ENCODE data around the gene ROGDI.

Gene ROGDI

GRCh38 chr16:4801962-4802658 is at the start of gene ROGDI:
TSS of gene ROGDI (minus strand) at chr16:4802633. CDS start at chr16:4802571, 62 bp downstream.
- peaks cover 0 to 40% (median 24%) of the 10 kb centered on the region in 5 donors for H3K36me3 ChIP-seq (ENCODE audit: control insufficient read depth in 5 of 5, insufficient read depth in 5 of 5, low read length in 5 of 5)

GRCh38 chr16:4850211-4850610 is 47.8 kb upstream of the ROGDI start:
- Histone ChIP-seq H3K27me3 (ENCODE audit: control insufficient read depth in 5 of 5, insufficient read depth in 4 of 5, low read length in 5 of 5) (no peaks in the 10 kb centered on the region), H3K9me3 (ENCODE audit: control insufficient read depth in 5 of 5, low read length in 5 of 5) (no peaks in the 10 kb centered on the region), H3K4me1 (ENCODE audit: control insufficient read depth in 5 of 5, insufficient read depth in 5 of 5, low read length in 5 of 5) (peaks cover 7 to 63% (median 59%) of the 10 kb centered on the region in 5 donors), H3K27ac (ENCODE audit: low read depth, low read length) (peak overlapping the region; percentile 43), H3K9ac (ENCODE audit: low read length in 5 of 5) (peak overlapping the region in 4 of 5 donors; percentile 20 to 69 (median 46)), H3K4me3 (ENCODE audit: low read depth in 1 of 5, low read length in 5 of 5) (peak overlapping the region in 2 of 5 donors; percentile 37 to 40), H3K36me3 (ENCODE audit: control insufficient read depth in 5 of 5, insufficient read depth in 5 of 5, low read length in 5 of 5) (peaks cover 3 to 22% (median 15%) of the 10 kb centered on the region in 5 donors)

More at GRCh38 chr16:4801962-4802658, at the start of gene ROGDI:
- Histone ChIP-seq H3K9me3 (ENCODE audit: control insufficient read depth in 5 of 5, low read length in 5 of 5) (no peaks in the 10 kb centered on the region), H3K4me3 (ENCODE audit: low read depth in 1 of 5, low read length in 5 of 5) (peak within 1 kb of the TSS; percentile 67 to 85 (median 76)), H3K27ac (ENCODE audit: low read depth, low read length) (peak within 1 kb of the TSS; percentile 54), H3K4me1 (ENCODE audit: control insufficient read depth in 5 of 5, insufficient read depth in 5 of 5, low read length in 5 of 5) (peaks cover 0 to 33% (median 18%) of the 10 kb centered on the region in 5 donors), H3K9ac (ENCODE audit: low read length in 5 of 5) (peak within 1 kb of the TSS in 4 of 5 donors; percentile 58 to 76 (median 68)), H3K27me3 (ENCODE audit: control insufficient read depth in 5 of 5, insufficient read depth in 4 of 5, low read length in 5 of 5) (no peaks in the 10 kb centered on the region)

- peak overlapping the region; percentile 96 for H3K27ac ChIP-seq (ENCODE audit: low read depth, low read length)
- peaks cover 7 to 66% (median 59%) of the 10 kb centered on the region in 5 donors for H3K4me1 ChIP-seq (ENCODE audit: control insufficient read depth in 5 of 5, insufficient read depth in 5 of 5, low read length in 5 of 5)
- H3K36me3 ChIP-seq (ENCODE audit: control insufficient read depth in 5 of 5, insufficient read depth in 5 of 5, low read length in 5 of 5) = peaks cover 7 to 22% (median 18%) of the 10 kb centered on the region in 5 donors
- no peaks in the 10 kb centered on the region for H3K27me3 ChIP-seq (ENCODE audit: control insufficient read depth in 5 of 5, insufficient read depth in 4 of 5, low read length in 5 of 5)
- peak overlapping the region; percentile 44 to 97 (median 90) for H3K9ac ChIP-seq (ENCODE audit: low read length in 5 of 5)
- no peaks in the 10 kb centered on the region for H3K9me3 ChIP-seq (ENCODE audit: control insufficient read depth in 5 of 5, low read length in 5 of 5)
- peak overlapping the region; percentile 80 to 89 (median 82) for H3K4me3 ChIP-seq (ENCODE audit: low read depth in 1 of 5, low read length in 5 of 5)
Observed at GRCh38 chr16:4847774-4848587, 45.5 kb upstream of the ROGDI start.

GRCh38 chr16:4846901-4847773 is 44.7 kb upstream of the ROGDI start, which contains the start of the genes GLYR1 and UBN1:
TSS of gene GLYR1 (minus strand) at chr16:4847288. CDS start at chr16:4847265, 23 bp downstream.
TSS of gene UBN1 (plus strand) at chr16:4847481. CDS start at chr16:4852918, 5,437 bp downstream.
- Histone ChIP-seq H3K9me3 (ENCODE audit: control insufficient read depth in 5 of 5, low read length in 5 of 5) (no peaks in the 10 kb centered on the region), H3K27me3 (ENCODE audit: control insufficient read depth in 5 of 5, insufficient read depth in 4 of 5, low read length in 5 of 5) (no peaks in the 10 kb centered on the region), H3K9ac (ENCODE audit: low read length in 5 of 5) (peak within 1 kb of the TSS; percentile 81 to 97 (median 96)), H3K4me1 (ENCODE audit: control insufficient read depth in 5 of 5, insufficient read depth in 5 of 5, low read length in 5 of 5) (peaks cover 7 to 57% (median 51%) of the 10 kb centered on the region in 5 donors), H3K27ac (ENCODE audit: low read depth, low read length) (peak within 1 kb of the TSS; percentile 96), H3K36me3 (ENCODE audit: control insufficient read depth in 5 of 5, insufficient read depth in 5 of 5, low read length in 5 of 5) (peaks cover 7 to 25% (median 24%) of the 10 kb centered on the region in 5 donors), H3K4me3 (ENCODE audit: low read depth in 1 of 5, low read length in 5 of 5) (peak within 1 kb of the TSS; percentile 81 to 89 (median 82))

- peaks cover 7 to 51% (median 47%) of the 10 kb centered on the region in 5 donors for H3K4me1 ChIP-seq (ENCODE audit: control insufficient read depth in 5 of 5, insufficient read depth in 5 of 5, low read length in 5 of 5)
- H3K4me3 ChIP-seq (ENCODE audit: low read depth in 1 of 5, low read length in 5 of 5) = peak overlapping the region; percentile 81 to 89 (median 82)
Observed at GRCh38 chr16:4846503-4846900, 44.1 kb upstream of the ROGDI start.

GRCh38 chr16:4840984-4841383 is 38.6 kb upstream of the ROGDI start:
- Histone ChIP-seq H3K9ac (ENCODE audit: low read length in 5 of 5) (no peak overlapping the region), H3K4me1 (ENCODE audit: control insufficient read depth in 5 of 5, insufficient read depth in 5 of 5, low read length in 5 of 5) (peaks cover 3 to 11% (median 7%) of the 10 kb centered on the region in 5 donors), H3K27me3 (ENCODE audit: control insufficient read depth in 5 of 5, insufficient read depth in 4 of 5, low read length in 5 of 5) (no peaks in the 10 kb centered on the region), H3K4me3 (ENCODE audit: low read depth in 1 of 5, low read length in 5 of 5) (no peak overlapping the region), H3K27ac (ENCODE audit: low read depth, low read length) (no peak overlapping the region), H3K36me3 (ENCODE audit: control insufficient read depth in 5 of 5, insufficient read depth in 5 of 5, low read length in 5 of 5) (peaks cover 26 to 81% (median 72%) of the 10 kb centered on the region in 5 donors), H3K9me3 (ENCODE audit: control insufficient read depth in 5 of 5, low read length in 5 of 5) (no peaks in the 10 kb centered on the region)

More at GRCh38 chr16:4846503-4846900, 44.1 kb upstream of the ROGDI start:
- no peaks in the 10 kb centered on the region for H3K9me3 ChIP-seq (ENCODE audit: control insufficient read depth in 5 of 5, low read length in 5 of 5)
- peak overlapping the region; percentile 96 for H3K27ac ChIP-seq (ENCODE audit: low read depth, low read length)
- peaks cover 9 to 32% (median 27%) of the 10 kb centered on the region in 5 donors for H3K36me3 ChIP-seq (ENCODE audit: control insufficient read depth in 5 of 5, insufficient read depth in 5 of 5, low read length in 5 of 5)
- H3K27me3 ChIP-seq (ENCODE audit: control insufficient read depth in 5 of 5, insufficient read depth in 4 of 5, low read length in 5 of 5) = no peaks in the 10 kb centered on the region
- H3K9ac ChIP-seq (ENCODE audit: low read length in 5 of 5) = peak overlapping the region; percentile 81 to 97 (median 96)

- H3K9ac ChIP-seq (ENCODE audit: low read length in 5 of 5) = no peak overlapping the region
- H3K9me3 ChIP-seq (ENCODE audit: control insufficient read depth in 5 of 5, low read length in 5 of 5) = no peaks in the 10 kb centered on the region
- H3K36me3 ChIP-seq (ENCODE audit: control insufficient read depth in 5 of 5, insufficient read depth in 5 of 5, low read length in 5 of 5) = peaks cover 26 to 89% (median 74%) of the 10 kb centered on the region in 5 donors
- no peak overlapping the region for H3K4me3 ChIP-seq (ENCODE audit: low read depth in 1 of 5, low read length in 5 of 5)
- H3K4me1 ChIP-seq (ENCODE audit: control insufficient read depth in 5 of 5, insufficient read depth in 5 of 5, low read length in 5 of 5) = peaks cover 0 to 3% (median 0%) of the 10 kb centered on the region in 5 donors
- no peak overlapping the region for H3K27ac ChIP-seq (ENCODE audit: low read depth, low read length)
- H3K27me3 ChIP-seq (ENCODE audit: control insufficient read depth in 5 of 5, insufficient read depth in 4 of 5, low read length in 5 of 5) = no peaks in the 10 kb centered on the region
Observed at GRCh38 chr16:4839942-4840341, 37.5 kb upstream of the ROGDI start.

- Histone ChIP-seq H3K27me3 (ENCODE audit: control insufficient read depth in 5 of 5, insufficient read depth in 4 of 5, low read length in 5 of 5) (no peaks in the 10 kb centered on the region), H3K4me3 (ENCODE audit: low read depth in 1 of 5, low read length in 5 of 5) (no peak overlapping the region), H3K4me1 (ENCODE audit: control insufficient read depth in 5 of 5, insufficient read depth in 5 of 5, low read length in 5 of 5) (peaks cover 0 to 4% (median 0%) of the 10 kb centered on the region in 5 donors), H3K9me3 (ENCODE audit: control insufficient read depth in 5 of 5, low read length in 5 of 5) (no peaks in the 10 kb centered on the region), H3K36me3 (ENCODE audit: control insufficient read depth in 5 of 5, insufficient read depth in 5 of 5, low read length in 5 of 5) (peaks cover 21 to 89% (median 63%) of the 10 kb centered on the region in 5 donors), H3K27ac (ENCODE audit: low read depth, low read length) (no peak overlapping the region), H3K9ac (ENCODE audit: low read length in 5 of 5) (no peak overlapping the region)
Observed at GRCh38 chr16:4837733-4838501, 35.5 kb upstream of the ROGDI start.

Data from subcutaneous abdominal adipose tissue (tissue), 5 donors.